Caki2 (cell line): ENCODE measurements around the gene DDX54. TPM values are rescaled to one million over a fixed set of nuclear protein-coding genes. Genes with fewer than 3 reads are reported as not detected.
"Not testable (repeated sequence)": the region's sequence is repeated elsewhere in the genome, so short reads cannot be mapped to it uniquely, and the experiment has no call there.

ENCODE experiments used
- DNase-seq: peaks from one replicate; pipeline ENCODE4 v3.0.0-alpha.2; 2015; ENCODE audit warnings: low read depth
- in situ Hi-C: cut with HindIII; loops from 2 replicates; pipeline ENCODE4 v1.10.0; 2016; ENCODE audit warnings: low sequenced_read_pairs, low pct_unique_long_range_greater_than_20kb, mixed read lengths
- total RNA-seq: library from RNA; depleted of rRNA; stranded (reverse); fragments of >200 nt; shearing (Covaris generic); gene quantifications from 2 replicates; pipeline ENCODE4 v1.2.3, GENCODE V29; 2014; ENCODE audit warnings: low replicate concordance

The DDX54 gene
- total RNA-seq, 1 experiment from 2014 or later: 48.3 TPM

DNA sequence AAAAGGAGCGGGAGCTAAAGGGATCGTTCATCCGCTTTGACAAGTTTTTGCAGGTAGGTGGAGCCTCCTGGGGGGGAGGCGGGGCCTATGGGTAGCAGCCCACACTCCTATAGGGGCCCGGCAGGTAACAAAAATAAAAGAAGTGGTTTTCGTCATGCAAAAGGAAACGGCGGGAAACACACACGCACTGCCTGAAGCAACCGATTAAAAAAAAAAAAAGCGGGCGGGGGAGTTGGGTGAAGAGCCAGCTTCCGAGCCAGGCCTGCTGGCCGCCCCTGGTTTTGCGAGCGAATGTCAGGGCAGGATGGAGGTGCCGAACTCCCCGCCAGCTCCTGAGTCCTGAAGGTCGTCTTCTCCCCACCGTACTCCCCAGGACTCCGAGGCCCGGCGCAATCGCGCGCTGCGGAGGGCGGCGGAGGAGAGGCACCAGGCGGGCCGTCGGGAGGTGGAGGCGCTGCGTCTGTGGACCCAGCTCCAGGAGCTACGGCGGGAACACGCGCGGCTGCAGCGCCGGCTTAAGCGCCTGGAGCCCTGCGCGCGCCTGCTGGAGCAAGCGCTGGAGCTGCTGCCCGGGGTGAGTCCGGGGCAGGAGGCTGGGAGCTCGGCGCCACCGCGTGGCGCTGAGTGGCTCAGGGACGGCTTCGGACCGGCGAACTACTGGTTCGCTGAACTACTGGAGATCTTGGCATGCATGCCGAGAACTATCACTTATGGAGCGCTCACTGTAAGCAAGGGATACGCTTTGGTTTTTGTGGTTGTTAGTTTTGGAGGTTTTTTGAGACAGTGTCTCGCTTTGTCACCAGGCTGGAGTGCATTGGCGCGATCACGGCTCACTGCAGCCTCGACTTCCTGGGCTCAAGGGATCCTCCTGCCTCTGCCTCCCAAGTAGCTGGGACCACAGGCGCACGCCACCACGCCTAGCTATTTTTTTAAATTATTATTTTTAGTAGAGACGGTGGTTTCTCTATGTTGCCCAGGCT lies 32.2 kb downstream of the DDX54 start:
- in situ Hi-C loops: no loop called here
- DNase-seq: peak; percentile 79

GRCh38 chr12:113152196-113152834 lies 33.0 kb downstream of the DDX54 start:
- DNase-seq: no peak
- in situ Hi-C loops: no loop called here

DNA sequence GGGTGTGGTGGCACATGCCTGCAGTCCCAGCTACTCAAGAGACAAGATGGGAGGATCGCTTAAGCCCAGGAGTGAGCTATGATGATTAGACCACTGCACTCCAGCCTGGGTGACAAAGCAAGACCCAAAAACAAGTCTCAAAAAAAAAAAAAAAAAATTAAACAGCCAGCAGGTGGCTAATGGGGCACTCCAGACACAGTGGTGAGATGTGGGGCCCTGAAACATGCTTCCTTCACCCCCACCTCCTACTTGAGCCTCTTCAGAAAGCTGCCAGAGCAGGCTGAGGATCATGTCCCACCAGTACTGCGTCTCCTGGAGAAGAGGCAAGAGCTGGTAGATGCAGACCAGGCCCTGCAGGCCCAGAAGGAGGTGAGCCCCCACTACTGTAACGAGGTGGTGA lies 33.6 kb downstream of the DDX54 start:
- no peak for DNase-seq
- in situ Hi-C loops: no loop called here

GRCh38 chr12:113149361-113150150 lies 35.7 kb downstream of the DDX54 start, which contains the start of gene CFAP73:
Gene CFAP73, plus strand, starts transcription at chr12:113149724. Its CDS starts 134 bp downstream, at chr12:113149858.
- DNase-seq: peak; percentile 94
- in situ Hi-C loops: no loop called here

GRCh38 chr12:113146999-113147398 lies 38.3 kb downstream of the DDX54 start:
- no peak for DNase-seq
- in situ Hi-C loops: no loop called here

DNA sequence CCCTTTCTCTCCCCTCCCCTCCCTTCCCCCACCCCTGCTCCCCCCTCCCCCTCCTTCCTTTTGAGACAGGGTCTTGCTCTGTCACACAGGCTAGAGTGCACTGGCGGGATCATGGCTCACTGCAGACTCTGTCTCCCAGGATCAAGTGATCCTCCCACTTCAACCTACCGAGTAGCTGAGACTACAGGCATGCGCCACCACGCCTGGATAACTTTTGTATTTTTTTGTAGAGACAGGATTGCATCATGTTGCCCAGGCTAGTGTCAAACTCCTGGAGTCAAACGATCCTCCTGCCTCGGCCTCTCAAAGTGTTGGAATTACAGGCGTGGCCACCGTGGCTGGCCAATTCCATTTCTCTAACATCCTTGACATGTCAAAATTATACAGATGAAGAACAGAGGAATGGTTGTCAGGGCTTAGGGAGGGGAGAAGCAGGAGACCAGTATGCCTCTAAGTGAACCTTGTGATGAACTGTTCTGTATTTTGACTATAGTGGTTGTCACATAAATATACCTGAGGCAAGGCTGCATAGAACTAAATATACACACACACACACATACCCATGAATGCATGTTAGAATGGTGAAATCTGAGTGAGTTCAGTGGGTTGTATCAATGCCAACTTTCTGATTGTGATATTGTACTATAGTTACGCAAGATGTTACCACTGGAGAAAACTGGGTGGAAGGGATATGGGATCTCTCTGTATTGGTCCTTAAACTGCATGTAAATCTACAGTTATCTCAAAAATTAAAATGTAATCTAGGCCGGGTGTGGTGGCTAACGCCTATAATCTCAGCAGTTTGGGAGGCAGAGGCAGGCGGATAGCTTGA lies 39.3 kb downstream of the DDX54 start:
- in situ Hi-C loops: no loop called here
- no peak for DNase-seq

DNA sequence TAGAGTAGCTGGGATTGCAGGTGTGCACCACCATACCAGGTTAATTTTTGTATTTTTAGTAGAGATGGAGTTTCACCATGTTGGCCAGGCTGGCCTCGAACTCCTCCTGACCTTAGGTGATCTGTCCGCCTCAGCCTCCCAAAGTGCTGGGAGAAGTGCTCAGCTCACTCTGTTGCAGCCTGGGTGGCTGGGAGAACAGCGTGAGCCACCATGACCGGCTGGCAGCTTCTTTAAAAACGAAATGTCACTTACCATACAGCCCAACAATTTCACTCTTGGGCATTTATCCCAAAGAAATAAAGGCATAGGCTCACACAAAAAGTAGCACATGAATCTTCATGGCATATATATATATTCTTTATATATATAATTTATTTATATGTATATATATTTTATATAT lies 40.5 kb downstream of the DDX54 start:
- in situ Hi-C loops: no loop called here
- no peak for DNase-seq

GRCh38 chr12:113143959-113144358 lies 41.3 kb downstream of the DDX54 start:
- in situ Hi-C loops: no loop called here
- DNase-seq: no peak

DNA sequence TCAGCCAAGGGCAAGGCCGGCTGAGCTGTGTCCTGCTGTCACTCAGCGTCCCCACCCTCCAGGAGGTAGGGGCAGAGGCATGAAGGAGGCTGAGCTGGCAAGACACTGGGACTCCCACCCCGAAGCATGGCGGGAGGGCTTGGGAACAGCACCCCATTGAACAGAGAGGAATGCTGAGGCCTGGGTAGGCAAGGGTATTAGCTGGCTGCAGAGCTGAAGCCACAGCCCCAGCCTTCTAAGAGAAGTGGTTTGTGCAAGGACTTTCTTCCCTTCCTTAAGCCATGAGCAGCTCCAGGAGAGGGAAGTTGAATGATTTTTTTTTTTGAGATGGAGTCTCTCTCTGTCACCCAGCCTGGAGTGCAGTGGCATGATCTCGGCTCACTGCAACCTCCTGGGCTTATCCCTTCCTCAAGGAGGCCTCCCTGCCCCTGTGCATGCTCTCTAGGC lies 42.4 kb downstream of the DDX54 start:
- in situ Hi-C loops: no loop called here
- DNase-seq: no peak

DNA sequence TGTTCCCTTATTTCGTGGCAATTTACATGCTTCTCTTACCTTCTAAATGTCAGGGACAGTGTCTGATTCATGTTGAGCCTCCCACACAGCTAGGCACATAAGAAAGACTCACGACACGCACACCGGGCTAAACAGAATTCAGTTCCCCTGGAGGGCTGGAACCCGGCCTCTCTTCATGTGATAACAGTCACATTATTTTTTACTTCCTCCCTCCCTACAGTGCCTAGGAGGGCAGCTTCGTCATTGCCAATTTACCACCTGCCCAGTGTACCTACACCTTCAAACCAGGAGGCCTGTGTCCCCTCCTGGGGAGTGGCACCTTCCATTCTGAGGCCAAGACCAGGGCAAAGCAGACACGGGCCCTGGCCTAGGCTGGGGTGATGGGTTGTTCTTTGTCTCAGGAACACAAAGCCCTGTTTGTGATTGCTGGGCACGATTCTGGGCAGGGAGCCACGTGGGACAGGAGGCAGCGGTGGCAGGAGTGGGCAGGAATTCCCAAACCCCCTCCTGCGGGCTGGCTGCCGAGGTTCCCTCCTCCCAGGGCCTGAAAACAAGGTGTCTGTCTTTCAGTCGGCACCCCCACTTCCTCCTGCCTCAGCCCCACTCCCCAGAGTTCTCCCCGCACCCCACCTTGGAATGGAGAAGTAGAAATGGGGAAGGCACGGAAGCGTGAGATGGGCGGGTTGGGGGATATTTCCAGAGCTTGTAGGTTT lies 42.9 kb downstream of the DDX54 start:
- in situ Hi-C loops: no loop called here
- no peak for DNase-seq

DNA sequence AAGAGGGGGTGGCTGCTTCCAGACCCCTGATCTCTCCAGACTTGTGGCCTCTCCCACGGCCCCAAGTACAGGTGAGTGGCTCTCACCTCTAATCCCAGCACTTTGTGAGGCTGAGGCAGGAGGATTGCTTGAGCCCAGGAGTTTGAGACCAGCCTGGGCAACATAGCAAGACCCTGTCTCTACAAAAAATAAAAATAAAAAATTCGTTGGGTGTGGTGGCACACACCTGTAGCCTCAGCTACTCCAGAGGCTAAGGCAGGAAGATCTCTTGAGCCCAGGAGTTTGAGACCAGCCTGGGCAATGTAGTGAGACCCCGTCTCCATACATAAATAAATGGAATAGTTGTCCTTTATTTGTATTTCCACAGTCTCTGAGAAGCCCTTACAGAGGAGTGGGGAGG lies 43.6 kb downstream of the DDX54 start:
- in situ Hi-C loops, DNase-seq: not testable (repeated sequence)

DNA sequence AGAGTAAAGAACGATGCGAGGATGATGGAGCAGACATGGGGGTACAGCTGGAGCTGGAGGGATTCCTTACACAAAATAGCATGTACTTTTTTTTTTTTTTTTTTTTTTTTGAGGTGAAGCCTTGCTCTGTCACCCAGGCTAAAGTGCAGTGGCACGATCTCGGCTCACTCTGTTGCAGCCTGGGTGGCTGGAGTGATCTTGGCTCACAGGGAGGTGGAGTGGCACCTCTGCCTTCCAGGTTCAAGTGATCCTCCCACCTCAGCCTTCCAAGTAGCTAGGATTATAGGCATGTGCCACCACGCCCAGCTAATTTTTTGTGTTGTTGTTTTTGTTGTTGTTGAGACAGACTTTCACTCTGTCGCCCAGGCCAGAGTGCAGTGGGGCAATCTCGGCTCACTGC lies 44.6 kb downstream of the DDX54 start:
- DNase-seq: no peak
- in situ Hi-C loops: no loop called here

GRCh38 chr12:113138826-113139225 lies 46.5 kb downstream of the DDX54 start:
- DNase-seq: peak; percentile 74
- in situ Hi-C loops: no loop called here

DNA sequence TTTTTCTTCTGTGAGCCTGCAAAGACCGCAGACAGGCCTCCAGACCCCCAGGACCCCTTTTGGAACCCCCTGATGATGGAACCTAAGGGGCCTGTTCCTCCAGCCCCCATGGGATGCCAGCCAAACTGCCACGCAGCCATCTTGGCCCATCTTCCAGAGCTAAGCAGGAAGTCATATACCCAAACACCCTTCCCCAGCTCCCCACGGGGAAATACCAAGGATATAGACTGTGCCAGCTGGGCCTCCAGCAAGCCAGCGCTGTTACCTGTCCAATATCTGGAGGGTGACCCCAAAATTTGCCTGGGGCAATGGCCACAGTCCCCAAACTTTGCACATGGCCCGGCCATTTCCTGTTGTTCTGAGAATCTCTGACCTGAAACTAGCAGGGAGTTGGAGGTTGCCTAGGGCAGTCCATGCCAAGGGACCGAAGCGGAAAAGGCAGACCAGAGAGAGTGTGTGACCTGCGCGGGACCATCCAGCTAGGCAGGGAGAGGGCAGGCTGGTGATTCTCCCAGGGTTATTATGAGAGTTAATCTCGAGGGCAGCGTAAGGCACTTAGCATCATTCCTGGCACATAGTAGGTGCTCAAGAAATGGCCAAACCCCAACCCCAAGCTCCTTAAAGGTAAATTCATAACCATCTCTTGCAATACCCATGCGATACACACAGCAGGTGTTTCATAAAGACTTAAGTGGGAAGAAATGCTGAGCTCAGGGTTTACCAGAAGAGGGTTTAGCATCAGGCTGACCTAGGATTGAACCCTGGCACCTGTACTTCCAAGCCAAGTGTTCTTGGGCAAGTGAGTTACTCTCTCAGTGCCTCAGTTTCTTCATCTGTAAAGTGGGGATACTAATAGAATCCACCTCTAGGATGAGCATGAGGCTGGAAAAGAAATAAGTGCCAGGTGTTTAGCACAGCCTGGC lies 47.2 kb downstream of the DDX54 start:
- DNase-seq: peak; percentile 42
- in situ Hi-C loops: no loop called here

- no peak for DNase-seq
- in situ Hi-C loops: no loop called here
Observed at GRCh38 chr12:113136990-113137511, 48.2 kb downstream of the DDX54 start.
